Bronchial epithelial cell (primary cell): ENCODE measurements around the gene LAMA2. TPM values are rescaled to one million over a fixed set of nuclear protein-coding genes. Genes with fewer than 3 reads are reported as not detected.

Source experiments
- DNase-seq: peaks from one replicate; pipeline ENCODE4 v3.0.0-alpha.2; 2010; ENCODE audit warnings: low read depth
- FAIRE-seq: peaks from 2 replicates; lab custom pipeline; 2011; peaks lifted over from hg19 to GRCh38; lab: Jason Lieb, UNC
- H3K27me3 ChIP-seq: 2 replicates; pipeline ENCODE4 v1.5.1; 2011; ENCODE audit warnings: low read length; ENCODE audit not compliant: control insufficient read depth, insufficient read depth
- H3K36me3 ChIP-seq: 2 replicates; pipeline ENCODE4 v1.5.1; 2011; ENCODE audit warnings: low read length; ENCODE audit not compliant: control insufficient read depth, insufficient read depth
- H3K4me3 ChIP-seq: 2 replicates; pipeline ENCODE4 v1.5.1; 2011; ENCODE audit warnings: mild to moderate bottlenecking, low read depth, low read length, control low read depth
- CTCF ChIP-seq: IDR thresholded peaks from 2 replicates; pipeline ENCODE4 v1.5.1; 2011; ENCODE audit warnings: mild to moderate bottlenecking, moderate library complexity, low read length, control low read depth, inconsistent platforms; ENCODE audit not compliant: insufficient read depth, severe bottlenecking
- total RNA-seq: library from RNA; depleted of rRNA; stranded (reverse); fragments of >200 nt; gene quantifications from 2 replicates; pipeline ENCODE4 v1.2.1, GENCODE V29; 2014

LAMA2 gene
- total RNA-seq, 1 donor from 2014 or later = 2.6 TPM

GRCh38 chr6:129186988-129187387 is 304.1 kb downstream of the LAMA2 start:
- FAIRE-seq (no peak), DNase-seq (peak; percentile 79)
- no peak overlapping the region for H3K4me3 ChIP-seq
- no peaks in the 10 kb centered on the region for H3K27me3 ChIP-seq
- no peak for TF ChIP-seq CTCF
- H3K36me3 ChIP-seq = no peaks in the 10 kb centered on the region

- Histone ChIP-seq H3K4me3 (no peak overlapping the region), H3K27me3 (no peaks in the 10 kb centered on the region), H3K36me3 (no peaks in the 10 kb centered on the region)
- no peak for DNase-seq
- no peak for TF ChIP-seq CTCF
- FAIRE-seq = no peak
Observed at GRCh38 chr6:129188306-129188705, 305.4 kb downstream of the LAMA2 start.

- no peak for TF ChIP-seq CTCF
- no peak for FAIRE-seq
Observed at GRCh38 chr6:129188795-129189194, 305.9 kb downstream of the LAMA2 start.

GRCh38 chr6:129189266-129189665 is 306.3 kb downstream of the LAMA2 start:
- FAIRE-seq (no peak), DNase-seq (no peak)
- H3K4me3 ChIP-seq = no peak overlapping the region
- H3K27me3 ChIP-seq = no peaks in the 10 kb centered on the region
- TF ChIP-seq CTCF = no peak
- no peaks in the 10 kb centered on the region for H3K36me3 ChIP-seq

More at GRCh38 chr6:129188795-129189194, 305.9 kb downstream of the LAMA2 start:
- Histone ChIP-seq H3K4me3 (no peak overlapping the region), H3K36me3 (no peaks in the 10 kb centered on the region), H3K27me3 (no peaks in the 10 kb centered on the region)
- DNase-seq = no peak

GRCh38 chr6:129191235-129191634 is 308.3 kb downstream of the LAMA2 start:
- TF ChIP-seq CTCF = no peak
- no peak overlapping the region for H3K4me3 ChIP-seq
- no peaks in the 10 kb centered on the region for H3K36me3 ChIP-seq
- FAIRE-seq (no peak), DNase-seq (no peak)
- no peaks in the 10 kb centered on the region for H3K27me3 ChIP-seq

- Histone ChIP-seq H3K36me3 (no peaks in the 10 kb centered on the region), H3K27me3 (no peaks in the 10 kb centered on the region), H3K4me3 (no peak overlapping the region)
- no peak for DNase-seq
- FAIRE-seq = no peak
- no peak for TF ChIP-seq CTCF
Observed at GRCh38 chr6:129192458-129192989, 309.6 kb downstream of the LAMA2 start.
